Panc1 (cell line): ENCODE results near the gene PPP1R16B.

Experiments
- POLR2AphosphoS5 ChIP-seq: IDR thresholded peaks from 2 replicates; pipeline ENCODE4 v1.6.1; 2012; ENCODE audit warnings: mild to moderate bottlenecking, low read depth, low read length, moderate library complexity
- TF ChIP-seq, protein P1 (sequence below): fragments of 450-650 bp; IDR thresholded peaks from 2 replicates; pipeline ENCODE4 v1.5.1; 2017; ENCODE audit warnings: mild to moderate bottlenecking

DNA sequence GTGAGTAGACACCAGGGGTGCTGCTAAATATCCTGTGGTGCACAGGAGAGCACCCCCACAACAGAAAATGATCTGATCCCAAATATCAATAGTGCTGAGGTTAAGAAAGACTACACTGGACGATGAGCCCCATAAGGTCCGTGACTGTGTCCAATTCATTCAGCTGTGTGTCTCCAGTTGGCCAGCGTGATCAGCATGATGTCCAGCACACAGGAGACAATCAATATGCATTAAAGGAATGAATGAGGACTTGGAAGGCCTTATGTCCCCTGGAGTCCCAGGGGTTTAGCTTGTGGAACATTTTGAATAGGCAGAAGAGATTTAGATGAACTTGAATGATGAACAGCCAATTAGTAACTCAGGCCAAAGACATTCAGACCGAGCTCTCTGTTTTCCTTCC is 6.3 kb downstream of the PPP1R16B start:
- TF ChIP-seq, protein P1, sequence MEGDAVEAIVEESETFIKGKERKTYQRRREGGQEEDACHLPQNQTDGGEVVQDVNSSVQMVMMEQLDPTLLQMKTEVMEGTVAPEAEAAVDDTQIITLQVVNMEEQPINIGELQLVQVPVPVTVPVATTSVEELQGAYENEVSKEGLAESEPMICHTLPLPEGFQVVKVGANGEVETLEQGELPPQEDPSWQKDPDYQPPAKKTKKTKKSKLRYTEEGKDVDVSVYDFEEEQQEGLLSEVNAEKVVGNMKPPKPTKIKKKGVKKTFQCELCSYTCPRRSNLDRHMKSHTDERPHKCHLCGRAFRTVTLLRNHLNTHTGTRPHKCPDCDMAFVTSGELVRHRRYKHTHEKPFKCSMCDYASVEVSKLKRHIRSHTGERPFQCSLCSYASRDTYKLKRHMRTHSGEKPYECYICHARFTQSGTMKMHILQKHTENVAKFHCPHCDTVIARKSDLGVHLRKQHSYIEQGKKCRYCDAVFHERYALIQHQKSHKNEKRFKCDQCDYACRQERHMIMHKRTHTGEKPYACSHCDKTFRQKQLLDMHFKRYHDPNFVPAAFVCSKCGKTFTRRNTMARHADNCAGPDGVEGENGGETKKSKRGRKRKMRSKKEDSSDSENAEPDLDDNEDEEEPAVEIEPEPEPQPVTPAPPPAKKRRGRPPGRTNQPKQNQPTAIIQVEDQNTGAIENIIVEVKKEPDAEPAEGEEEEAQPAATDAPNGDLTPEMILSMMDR, result no peak
- TF ChIP-seq POLR2AphosphoS5, result no peak
